K562 (cell line): ENCODE measurements around the gene ERP29. TPM values are rescaled to one million over a fixed set of nuclear protein-coding genes. Genes with fewer than 3 reads are reported as not detected.
A peak's percentile ranks its signal among the peaks of the same experiment; 100 is the strongest.

ENCODE experiments used
- ATF7 ChIP-seq: fragments of 450-650 bp; IDR thresholded peaks from 2 replicates; pipeline ENCODE4 v1.7.1; 2014; ENCODE audit warnings: mild to moderate bottlenecking, moderate library complexity
- BRCA1 ChIP-seq, 2 experiments: fragments of 450-650 bp in 1 of 2; sonication (generic) in 1 of 2; formaldehyde crosslinking in 1 of 2; IDR thresholded peaks; 2 replicates each; pipeline versions ENCODE4 v1.5.0 to v1.6.1; 2017 to 2020; ENCODE audit warnings: mild to moderate bottlenecking in 1 of 2, missing genetic modification reagents in 1 of 2
- BRF1 ChIP-seq: IDR thresholded peaks from 3 replicates; pipeline ENCODE4 v1.6.1; 2011; ENCODE audit warnings: borderline replicate concordance, mild to moderate bottlenecking; ENCODE audit not compliant: insufficient read length; ENCODE audit errors: extremely low read depth
- C11orf30 ChIP-seq: fragments of 450-650 bp; IDR thresholded peaks from 2 replicates; pipeline ENCODE4 v1.6.1; 2016; ENCODE audit warnings: low read depth, mild to moderate bottlenecking
- CAMTA2 ChIP-seq: fragments of 250-450 bp; sonication (Bioruptor Pico); conservative IDR thresholded peaks from 2 replicates; pipeline ENCODE4 v1.5.1; 2022
- COPS2 ChIP-seq: fragments of 450-650 bp; conservative IDR thresholded peaks from 2 replicates; pipeline ENCODE4 v1.6.1; 2016; ENCODE audit warnings: mild to moderate bottlenecking, moderate library complexity
- ETV5 ChIP-seq: sonication (generic); formaldehyde crosslinking; IDR thresholded peaks from 2 replicates; pipeline ENCODE4 v1.4.0; 2020; ENCODE audit warnings: low read depth, mild to moderate bottlenecking, missing genetic modification reagents
- EZH2 ChIP-seq: IDR thresholded peaks from 2 replicates; pipeline ENCODE4 v1.6.1; 2012; ENCODE audit warnings: low read depth, mild to moderate bottlenecking, inconsistent platforms, low read length, borderline replicate concordance
- GABPA ChIP-seq: fragments of 200-800 bp; sonication (Bioruptor generic); conservative IDR thresholded peaks from 2 replicates; pipeline ENCODE4 v1.6.1; 2016; ENCODE audit warnings: low read depth, missing genetic modification characterization, missing compliant biosample characterization
- JUND ChIP-seq, 2 experiments: IDR thresholded peaks; 2 replicates in 1 of 2; 3 replicates in 1 of 2; pipeline ENCODE4 v1.6.1; 2011; ENCODE audit warnings: borderline replicate concordance in 2 of 2, low read depth in 2 of 2, low read length in 2 of 2, improper control_type of control experiment in 1 of 2, missing biosample characterization in 1 of 2, missing genetic modification characterization in 1 of 2, missing genetic modification reagents in 1 of 2
- KDM5B ChIP-seq: fragments of 200-600 bp; sonication (generic); IDR thresholded peaks from 2 replicates; pipeline ENCODE4 v1.6.1; 2012; ENCODE audit warnings: low read depth, mild to moderate bottlenecking, moderate library complexity, low read length, control low read depth, inconsistent platforms; ENCODE audit not compliant: insufficient replicate concordance
- KLF6 ChIP-seq: fragments of 250-450 bp; sonication (Bioruptor Pico); IDR thresholded peaks from 2 replicates; pipeline ENCODE4 v1.4.0; 2020; ENCODE audit warnings: mild to moderate bottlenecking, moderate library complexity, borderline replicate concordance
- MTA2 ChIP-seq: fragments of 450-650 bp; IDR thresholded peaks from 2 replicates; pipeline ENCODE4 v1.6.1; 2016; ENCODE audit warnings: low read depth
- NCOA1 ChIP-seq: fragments of 450-650 bp; IDR thresholded peaks from 2 replicates; pipeline ENCODE4 v1.6.1; 2016; ENCODE audit warnings: low read depth
- NR2C2 ChIP-seq, 2 experiments: fragments of 200-800 bp in 1 of 2; sonication (Bioruptor generic) in 1 of 2; sonication (generic) in 1 of 2; formaldehyde crosslinking in 1 of 2; IDR thresholded peaks; 2 replicates each; pipeline versions ENCODE4 v1.6.1 to v1.8.0; 2016 to 2022; ENCODE audit warnings: mild to moderate bottlenecking in 1 of 2, missing compliant biosample characterization in 1 of 2, missing genetic modification characterization in 1 of 2, missing genetic modification reagents in 1 of 2
- NUFIP1 ChIP-seq: fragments of 450-650 bp; IDR thresholded peaks from 2 replicates; pipeline ENCODE4 v1.6.1; 2018; ENCODE audit not compliant: partially characterized antibody
- RBBP5 ChIP-seq: fragments of 200-600 bp; sonication (generic); IDR thresholded peaks from 2 replicates; pipeline ENCODE4 v1.6.1; 2012; ENCODE audit warnings: borderline replicate concordance, mild to moderate bottlenecking, low read length, control low read depth, inconsistent platforms; ENCODE audit not compliant: insufficient read depth, poor library complexity, severe bottlenecking
- SMC3 ChIP-seq: conservative IDR thresholded peaks from 2 replicates; pipeline ENCODE4 v1.6.1; 2011; ENCODE audit warnings: low read depth, low read length, improper control_type of control experiment; ENCODE audit not compliant: insufficient read depth
- SOX6 ChIP-seq: fragments of 450-650 bp; IDR thresholded peaks from 2 replicates; pipeline ENCODE4 v1.6.1; 2014; ENCODE audit warnings: mild to moderate bottlenecking
- ZKSCAN1 ChIP-seq: fragments of 150-350 bp; IDR thresholded peaks from 2 replicates; pipeline ENCODE4 v1.6.1; 2016; ENCODE audit warnings: low read depth, low read length
- ZNF165 ChIP-seq: fragments of 250-450 bp; sonication (Bioruptor Pico); IDR thresholded peaks from 2 replicates; pipeline ENCODE4 v1.4.0; 2020; ENCODE audit warnings: borderline replicate concordance
- ZNF347 ChIP-seq: fragments of 450-650 bp; formaldehyde crosslinking; IDR thresholded peaks from 2 replicates; pipeline ENCODE4 v1.4.0; 2020; ENCODE audit warnings: low read depth, mild to moderate bottlenecking, moderate library complexity
- ZNF668 ChIP-seq: fragments of 250-450 bp; sonication (Bioruptor Pico); IDR thresholded peaks from 2 replicates; pipeline ENCODE4 v1.8.0; 2022; ENCODE audit warnings: mild to moderate bottlenecking, inconsistent platforms
- polyA plus RNA-seq, 8 experiments: library from polyadenylated mRNA; depleted of rRNA in 4 of 8; stranded (reverse) in 5 of 8; unstranded in 3 of 8; fragments of >200 nt; fragmentation: Nextera tagmentation in 2 of 8; fragmentation: Illumina TruSeq in 1 of 8; extraction: Ambion mirVana in 2 of 8; extraction: Trizol in 1 of 8; gene quantifications; 2 replicates each; pipeline versions ENCODE4 v1.2.1 to v1.2.3, GENCODE V29; 2011 to 2014; ENCODE audit warnings: inconsistent platforms in 1 of 8, missing spikeins in 1 of 8
- total RNA-seq, 7 experiments: library from RNA; depleted of rRNA in 6 of 7; stranded (reverse); fragments of >200 nt in 6 of 7; fragmentation: Illumina TruSeq in 2 of 7; extraction: Trizol in 2 of 7; gene quantifications; 2 replicates each; pipeline versions ENCODE4 v1.2.1 to v1.2.3, GENCODE V29; 2011 to 2021; ENCODE audit warnings: low replicate concordance in 1 of 7
- TF ChIP-seq, protein P1 (sequence below): fragments of 450-650 bp; IDR thresholded peaks from 2 replicates; pipeline ENCODE4 v1.6.1; 2016; ENCODE audit warnings: mild to moderate bottlenecking
- TF ChIP-seq, protein P2 (sequence below): sonication (generic); formaldehyde crosslinking; IDR thresholded peaks from 2 replicates; pipeline ENCODE4 v1.8.0; 2022; ENCODE audit warnings: mild to moderate bottlenecking, missing genetic modification reagents

The ERP29 gene
- total and polyA plus RNA-seq, 9 of the 15 experiments (the other 6 are each of a cell fraction or from before 2014, with no cell fraction given) = 42.4 to 146 (median 111) TPM

DNA sequence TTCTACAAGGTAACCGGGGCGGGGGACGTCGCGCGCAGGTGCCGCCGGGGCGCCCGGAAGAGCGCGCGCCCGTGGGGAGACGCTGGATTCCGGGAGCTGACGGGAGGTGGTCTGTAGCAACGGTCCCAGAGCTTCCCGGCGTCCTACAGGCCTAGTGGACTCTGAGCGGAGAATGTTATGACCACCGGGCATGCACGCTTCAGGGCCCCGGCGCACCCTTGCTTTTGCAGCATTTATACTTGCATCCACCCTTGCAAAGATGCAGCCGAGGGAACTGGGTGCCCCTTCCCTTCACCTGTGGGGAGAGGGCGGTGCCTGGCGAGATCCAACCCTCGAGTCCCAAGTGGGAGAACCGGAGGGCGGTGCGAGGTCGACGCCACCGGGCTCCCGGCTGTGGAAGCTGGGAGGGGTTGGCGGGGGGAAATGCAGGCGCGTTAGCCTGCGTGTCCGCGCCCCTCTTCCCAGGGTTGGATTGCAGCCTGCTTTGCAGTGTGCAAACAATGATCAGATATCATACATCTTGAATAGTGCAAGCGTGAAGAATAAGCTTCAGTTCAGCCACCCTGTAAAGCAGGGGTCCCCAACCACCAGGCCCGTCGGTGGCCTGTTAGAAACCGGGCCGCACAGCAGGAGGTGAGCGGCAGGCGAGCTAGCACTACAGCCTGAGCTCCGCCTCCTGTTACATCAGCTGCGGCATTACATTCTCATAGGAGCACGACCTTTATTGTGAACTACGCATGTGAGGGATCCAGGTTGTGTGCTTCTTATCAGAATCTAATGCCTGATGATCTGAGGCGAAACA, 576 bp downstream of the ERP29 start (continued):
- peak; percentile 67 for TF ChIP-seq RBBP5
- TF ChIP-seq ZNF668 (CRISPR knock-in tag) = no peak
- no peak for TF ChIP-seq COPS2
- TF ChIP-seq BRCA1 (IDR thresholded peaks at IDR 0.05) = no peak
- TF ChIP-seq BRCA1 (CRISPR knock-in tag; IDR thresholded peaks at IDR 0.05) = 0 out of 2 replicates have a peak, but pooled peaks have one; percentile 56
- TF ChIP-seq KDM5B = peak; percentile 54
- no peak for TF ChIP-seq GABPA
- TF ChIP-seq ATF7 = peak; percentile 79
- TF ChIP-seq, protein P1, sequence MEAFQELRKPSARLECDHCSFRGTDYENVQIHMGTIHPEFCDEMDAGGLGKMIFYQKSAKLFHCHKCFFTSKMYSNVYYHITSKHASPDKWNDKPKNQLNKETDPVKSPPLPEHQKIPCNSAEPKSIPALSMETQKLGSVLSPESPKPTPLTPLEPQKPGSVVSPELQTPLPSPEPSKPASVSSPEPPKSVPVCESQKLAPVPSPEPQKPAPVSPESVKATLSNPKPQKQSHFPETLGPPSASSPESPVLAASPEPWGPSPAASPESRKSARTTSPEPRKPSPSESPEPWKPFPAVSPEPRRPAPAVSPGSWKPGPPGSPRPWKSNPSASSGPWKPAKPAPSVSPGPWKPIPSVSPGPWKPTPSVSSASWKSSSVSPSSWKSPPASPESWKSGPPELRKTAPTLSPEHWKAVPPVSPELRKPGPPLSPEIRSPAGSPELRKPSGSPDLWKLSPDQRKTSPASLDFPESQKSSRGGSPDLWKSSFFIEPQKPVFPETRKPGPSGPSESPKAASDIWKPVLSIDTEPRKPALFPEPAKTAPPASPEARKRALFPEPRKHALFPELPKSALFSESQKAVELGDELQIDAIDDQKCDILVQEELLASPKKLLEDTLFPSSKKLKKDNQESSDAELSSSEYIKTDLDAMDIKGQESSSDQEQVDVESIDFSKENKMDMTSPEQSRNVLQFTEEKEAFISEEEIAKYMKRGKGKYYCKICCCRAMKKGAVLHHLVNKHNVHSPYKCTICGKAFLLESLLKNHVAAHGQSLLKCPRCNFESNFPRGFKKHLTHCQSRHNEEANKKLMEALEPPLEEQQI = no peak
- TF ChIP-seq ZKSCAN1 = no peak; the same call in 1 of the 2 replicates
- TF ChIP-seq SMC3 = no peak
- peak; percentile 63; the same call in 1 of the 2 replicates for TF ChIP-seq NR2C2 (CRISPR knock-in tag; IDR thresholded peaks at IDR 0.05)
- peak; percentile 37; the same call in 1 of the 2 replicates for TF ChIP-seq NR2C2 (tag; IDR thresholded peaks at IDR 0.05)
- no peak for TF ChIP-seq CAMTA2 (CRISPR knock-in tag)
- TF ChIP-seq KLF6 (CRISPR knock-in tag) = no peak
- TF ChIP-seq EZH2 = no peak
- no peak for TF ChIP-seq C11orf30
- TF ChIP-seq ZNF165 (CRISPR knock-in tag) = no peak
- peak; percentile 65 for TF ChIP-seq JUND (IDR thresholded peaks at IDR 0.05; ENCODE audit: borderline replicate concordance, low read depth, low read length)
- peak; percentile 43; the same call in 1 of the 3 replicates for TF ChIP-seq JUND (tag; IDR thresholded peaks at IDR 0.05; ENCODE audit: borderline replicate concordance, low read depth, low read length)
- peak; percentile 75; the same call in 1 of the 2 replicates for TF ChIP-seq SOX6
- TF ChIP-seq BRF1 = no peak
- TF ChIP-seq, protein P2, sequence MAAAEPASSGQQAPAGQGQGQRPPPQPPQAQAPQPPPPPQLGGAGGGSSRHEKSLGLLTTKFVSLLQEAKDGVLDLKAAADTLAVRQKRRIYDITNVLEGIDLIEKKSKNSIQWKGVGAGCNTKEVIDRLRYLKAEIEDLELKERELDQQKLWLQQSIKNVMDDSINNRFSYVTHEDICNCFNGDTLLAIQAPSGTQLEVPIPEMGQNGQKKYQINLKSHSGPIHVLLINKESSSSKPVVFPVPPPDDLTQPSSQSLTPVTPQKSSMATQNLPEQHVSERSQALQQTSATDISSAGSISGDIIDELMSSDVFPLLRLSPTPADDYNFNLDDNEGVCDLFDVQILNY (CRISPR knock-in tag) = 0 out of 2 replicates have a peak, but pooled peaks have one; percentile 13
- TF ChIP-seq NCOA1 = no peak
- no peak for TF ChIP-seq NUFIP1
- TF ChIP-seq ZNF347 (CRISPR knock-in tag) = no peak
- 0 out of 2 replicates have a peak, but pooled peaks have one; percentile 3 for TF ChIP-seq ETV5
- no peak for TF ChIP-seq MTA2
